ENCODE results near the gene INTS15.

- TF ChIP-seq, protein P1, sequence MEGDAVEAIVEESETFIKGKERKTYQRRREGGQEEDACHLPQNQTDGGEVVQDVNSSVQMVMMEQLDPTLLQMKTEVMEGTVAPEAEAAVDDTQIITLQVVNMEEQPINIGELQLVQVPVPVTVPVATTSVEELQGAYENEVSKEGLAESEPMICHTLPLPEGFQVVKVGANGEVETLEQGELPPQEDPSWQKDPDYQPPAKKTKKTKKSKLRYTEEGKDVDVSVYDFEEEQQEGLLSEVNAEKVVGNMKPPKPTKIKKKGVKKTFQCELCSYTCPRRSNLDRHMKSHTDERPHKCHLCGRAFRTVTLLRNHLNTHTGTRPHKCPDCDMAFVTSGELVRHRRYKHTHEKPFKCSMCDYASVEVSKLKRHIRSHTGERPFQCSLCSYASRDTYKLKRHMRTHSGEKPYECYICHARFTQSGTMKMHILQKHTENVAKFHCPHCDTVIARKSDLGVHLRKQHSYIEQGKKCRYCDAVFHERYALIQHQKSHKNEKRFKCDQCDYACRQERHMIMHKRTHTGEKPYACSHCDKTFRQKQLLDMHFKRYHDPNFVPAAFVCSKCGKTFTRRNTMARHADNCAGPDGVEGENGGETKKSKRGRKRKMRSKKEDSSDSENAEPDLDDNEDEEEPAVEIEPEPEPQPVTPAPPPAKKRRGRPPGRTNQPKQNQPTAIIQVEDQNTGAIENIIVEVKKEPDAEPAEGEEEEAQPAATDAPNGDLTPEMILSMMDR (IDR thresholded peaks at IDR 0.05; ENCODE audit: poor library complexity, severe bottlenecking), result no peak
- TF ChIP-seq EZH2 (IDR thresholded peaks at IDR 0.05; ENCODE audit: borderline replicate concordance, insufficient read depth, low read length, poor library complexity, severe bottlenecking) (no peak), MXI1 (conservative IDR thresholded peaks at IDR 0.05; ENCODE audit: poor library complexity, severe bottlenecking) (no peak), POLR2AphosphoS5 (IDR thresholded peaks at IDR 0.05) (no peak), SMC3 (conservative IDR thresholded peaks at IDR 0.05; ENCODE audit: poor library complexity) (no peak), EP300 (conservative IDR thresholded peaks at IDR 0.05; ENCODE audit: poor library complexity, severe bottlenecking) (no peak)
Measured at GRCh38 chr7:6641305-6642035, 51.6 kb downstream of the INTS15 start.
